WTC11 (cell line): ENCODE results near the gene RFNG.

Experiments
- HMGA2 ChIP-seq: fragments of 250-450 bp; sonication (Bioruptor Pico); IDR thresholded peaks from 2 replicates; pipeline ENCODE4 v1.4.0; 2021; ENCODE audit warnings: mild to moderate bottlenecking, moderate library complexity
- MAX ChIP-seq: sonication (generic); formaldehyde crosslinking; IDR thresholded peaks from 2 replicates; pipeline ENCODE4 v1.8.0; 2022; ENCODE audit warnings: mild to moderate bottlenecking, missing genetic modification reagents
- USF2 ChIP-seq: sonication (generic); formaldehyde crosslinking; IDR thresholded peaks from 2 replicates; pipeline ENCODE4 v1.8.1; 2023; ENCODE audit warnings: mild to moderate bottlenecking, missing genetic modification reagents, moderate library complexity
- ZBTB43 ChIP-seq: sonication (generic); formaldehyde crosslinking; IDR thresholded peaks from 2 replicates; pipeline ENCODE4 v1.8.1; 2023; ENCODE audit warnings: mild to moderate bottlenecking, missing genetic modification reagents
- ZNF423 ChIP-seq: fragments of 250-450 bp; sonication (Bioruptor Pico); IDR thresholded peaks from 2 replicates; pipeline ENCODE4 v2.1.2; 2022; ENCODE audit warnings: mild to moderate bottlenecking, moderate library complexity
- TF ChIP-seq, protein P1 (sequence below): fragments of 200-600 bp; IDR thresholded peaks from 2 replicates; pipeline ENCODE4 v1.8.0; 2022; ENCODE audit warnings: antibody characterized with exemption
- TF ChIP-seq, protein P2 (sequence below): sonication (generic); formaldehyde crosslinking; IDR thresholded peaks from 2 replicates; pipeline ENCODE4 v1.8.1; 2023; ENCODE audit warnings: mild to moderate bottlenecking, moderate library complexity, missing genetic modification reagents

GRCh38 chr17:82039695-82040299 is 11.8 kb downstream of the RFNG start:
- TF ChIP-seq, protein P1, sequence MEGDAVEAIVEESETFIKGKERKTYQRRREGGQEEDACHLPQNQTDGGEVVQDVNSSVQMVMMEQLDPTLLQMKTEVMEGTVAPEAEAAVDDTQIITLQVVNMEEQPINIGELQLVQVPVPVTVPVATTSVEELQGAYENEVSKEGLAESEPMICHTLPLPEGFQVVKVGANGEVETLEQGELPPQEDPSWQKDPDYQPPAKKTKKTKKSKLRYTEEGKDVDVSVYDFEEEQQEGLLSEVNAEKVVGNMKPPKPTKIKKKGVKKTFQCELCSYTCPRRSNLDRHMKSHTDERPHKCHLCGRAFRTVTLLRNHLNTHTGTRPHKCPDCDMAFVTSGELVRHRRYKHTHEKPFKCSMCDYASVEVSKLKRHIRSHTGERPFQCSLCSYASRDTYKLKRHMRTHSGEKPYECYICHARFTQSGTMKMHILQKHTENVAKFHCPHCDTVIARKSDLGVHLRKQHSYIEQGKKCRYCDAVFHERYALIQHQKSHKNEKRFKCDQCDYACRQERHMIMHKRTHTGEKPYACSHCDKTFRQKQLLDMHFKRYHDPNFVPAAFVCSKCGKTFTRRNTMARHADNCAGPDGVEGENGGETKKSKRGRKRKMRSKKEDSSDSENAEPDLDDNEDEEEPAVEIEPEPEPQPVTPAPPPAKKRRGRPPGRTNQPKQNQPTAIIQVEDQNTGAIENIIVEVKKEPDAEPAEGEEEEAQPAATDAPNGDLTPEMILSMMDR = no peak
- TF ChIP-seq ZBTB43 (CRISPR knock-in tag) = no peak
- no peak for TF ChIP-seq HMGA2 (CRISPR knock-in tag)
- TF ChIP-seq, protein P2, sequence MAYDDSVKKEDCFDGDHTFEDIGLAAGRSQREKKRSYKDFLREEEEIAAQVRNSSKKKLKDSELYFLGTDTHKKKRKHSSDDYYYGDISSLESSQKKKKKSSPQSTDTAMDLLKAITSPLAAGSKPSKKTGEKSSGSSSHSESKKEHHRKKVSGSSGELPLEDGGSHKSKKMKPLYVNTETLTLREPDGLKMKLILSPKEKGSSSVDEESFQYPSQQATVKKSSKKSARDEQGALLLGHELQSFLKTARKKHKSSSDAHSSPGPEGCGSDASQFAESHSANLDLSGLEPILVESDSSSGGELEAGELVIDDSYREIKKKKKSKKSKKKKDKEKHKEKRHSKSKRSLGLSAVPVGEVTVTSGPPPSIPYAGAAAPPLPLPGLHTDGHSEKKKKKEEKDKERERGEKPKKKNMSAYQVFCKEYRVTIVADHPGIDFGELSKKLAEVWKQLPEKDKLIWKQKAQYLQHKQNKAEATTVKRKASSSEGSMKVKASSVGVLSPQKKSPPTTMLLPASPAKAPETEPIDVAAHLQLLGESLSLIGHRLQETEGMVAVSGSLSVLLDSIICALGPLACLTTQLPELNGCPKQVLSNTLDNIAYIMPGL (CRISPR knock-in tag) = no peak
- no peak for TF ChIP-seq MAX (CRISPR knock-in tag)
- no peak for TF ChIP-seq USF2 (CRISPR knock-in tag)
- TF ChIP-seq ZNF423 (CRISPR knock-in tag) = no peak
